Neural cell (in vitro differentiated cells): ENCODE data around the gene ZNF790.

Experiments
- EP300 ChIP-seq: fragments of 450-650 bp; conservative IDR thresholded peaks from 2 replicates; pipeline ENCODE4 v1.6.1; 2014; ENCODE audit warnings: antibody characterized with exemption, mild to moderate bottlenecking, moderate library complexity; ENCODE audit not compliant: poor library complexity, severe bottlenecking
- EZH2 ChIP-seq: fragments of 200-600, 300-800 bp; shearing (Covaris generic), sonication (generic); IDR thresholded peaks from 2 replicates; pipeline ENCODE4 v1.6.1; 2014; ENCODE audit warnings: antibody characterized with exemption, low read length, borderline replicate concordance, mild to moderate bottlenecking; ENCODE audit not compliant: insufficient read depth, poor library complexity, severe bottlenecking
- POLR2AphosphoS5 ChIP-seq: IDR thresholded peaks from 2 replicates; pipeline ENCODE4 v1.6.1; 2012
- TAF1 ChIP-seq: IDR thresholded peaks from 2 replicates; pipeline ENCODE4 v1.6.1; 2012; ENCODE audit warnings: low read depth
- TF ChIP-seq, protein P1 (sequence below): fragments of 450-650 bp; IDR thresholded peaks from 2 replicates; pipeline ENCODE4 v1.5.1; 2014; ENCODE audit warnings: antibody characterized with exemption, mild to moderate bottlenecking, moderate library complexity; ENCODE audit not compliant: poor library complexity, severe bottlenecking

DNA sequence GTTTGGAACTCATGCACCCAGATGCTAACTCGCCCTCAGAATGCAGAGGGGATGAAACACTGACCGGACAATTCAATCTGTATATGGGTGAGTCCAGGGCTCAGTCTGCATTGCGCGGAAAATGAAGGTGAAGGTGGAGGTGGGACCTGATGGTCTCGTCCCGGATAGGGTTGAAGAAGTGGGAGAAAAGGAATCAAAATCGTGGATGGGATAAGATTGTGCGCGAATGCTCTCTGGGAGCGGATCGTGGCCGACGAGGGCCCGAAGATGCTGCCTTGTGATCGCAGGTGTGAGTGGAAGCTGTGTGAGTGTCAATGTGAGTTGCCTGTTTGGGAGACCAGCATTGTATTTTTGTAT is 65.0 kb downstream of the ZNF790 start:
- TF ChIP-seq, protein P1, sequence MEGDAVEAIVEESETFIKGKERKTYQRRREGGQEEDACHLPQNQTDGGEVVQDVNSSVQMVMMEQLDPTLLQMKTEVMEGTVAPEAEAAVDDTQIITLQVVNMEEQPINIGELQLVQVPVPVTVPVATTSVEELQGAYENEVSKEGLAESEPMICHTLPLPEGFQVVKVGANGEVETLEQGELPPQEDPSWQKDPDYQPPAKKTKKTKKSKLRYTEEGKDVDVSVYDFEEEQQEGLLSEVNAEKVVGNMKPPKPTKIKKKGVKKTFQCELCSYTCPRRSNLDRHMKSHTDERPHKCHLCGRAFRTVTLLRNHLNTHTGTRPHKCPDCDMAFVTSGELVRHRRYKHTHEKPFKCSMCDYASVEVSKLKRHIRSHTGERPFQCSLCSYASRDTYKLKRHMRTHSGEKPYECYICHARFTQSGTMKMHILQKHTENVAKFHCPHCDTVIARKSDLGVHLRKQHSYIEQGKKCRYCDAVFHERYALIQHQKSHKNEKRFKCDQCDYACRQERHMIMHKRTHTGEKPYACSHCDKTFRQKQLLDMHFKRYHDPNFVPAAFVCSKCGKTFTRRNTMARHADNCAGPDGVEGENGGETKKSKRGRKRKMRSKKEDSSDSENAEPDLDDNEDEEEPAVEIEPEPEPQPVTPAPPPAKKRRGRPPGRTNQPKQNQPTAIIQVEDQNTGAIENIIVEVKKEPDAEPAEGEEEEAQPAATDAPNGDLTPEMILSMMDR: no peak
- TF ChIP-seq TAF1 (no peak), EZH2 (no peak), EP300 (no peak), POLR2AphosphoS5 (no peak)
